IPS DF 4.7 (cell line): ENCODE results near the gene CCNJL.
"Not testable (repeated sequence)": the region's sequence is repeated elsewhere in the genome, so short reads cannot be mapped to it uniquely, and the experiment has no call there.

Experiments
- DNase-seq: peaks from one replicate; pipeline ENCODE4 v3.0.0-alpha.2; 2013; ENCODE audit warnings: low spot score; ENCODE audit errors: extremely low read depth

Gene CCNJL

GRCh38 chr5:160263326-160263855 lies 49.0 kb downstream of the CCNJL start:
- no peak for DNase-seq

GRCh38 chr5:160262151-160263074 lies 50.0 kb downstream of the CCNJL start:
- no peak for DNase-seq

DNA sequence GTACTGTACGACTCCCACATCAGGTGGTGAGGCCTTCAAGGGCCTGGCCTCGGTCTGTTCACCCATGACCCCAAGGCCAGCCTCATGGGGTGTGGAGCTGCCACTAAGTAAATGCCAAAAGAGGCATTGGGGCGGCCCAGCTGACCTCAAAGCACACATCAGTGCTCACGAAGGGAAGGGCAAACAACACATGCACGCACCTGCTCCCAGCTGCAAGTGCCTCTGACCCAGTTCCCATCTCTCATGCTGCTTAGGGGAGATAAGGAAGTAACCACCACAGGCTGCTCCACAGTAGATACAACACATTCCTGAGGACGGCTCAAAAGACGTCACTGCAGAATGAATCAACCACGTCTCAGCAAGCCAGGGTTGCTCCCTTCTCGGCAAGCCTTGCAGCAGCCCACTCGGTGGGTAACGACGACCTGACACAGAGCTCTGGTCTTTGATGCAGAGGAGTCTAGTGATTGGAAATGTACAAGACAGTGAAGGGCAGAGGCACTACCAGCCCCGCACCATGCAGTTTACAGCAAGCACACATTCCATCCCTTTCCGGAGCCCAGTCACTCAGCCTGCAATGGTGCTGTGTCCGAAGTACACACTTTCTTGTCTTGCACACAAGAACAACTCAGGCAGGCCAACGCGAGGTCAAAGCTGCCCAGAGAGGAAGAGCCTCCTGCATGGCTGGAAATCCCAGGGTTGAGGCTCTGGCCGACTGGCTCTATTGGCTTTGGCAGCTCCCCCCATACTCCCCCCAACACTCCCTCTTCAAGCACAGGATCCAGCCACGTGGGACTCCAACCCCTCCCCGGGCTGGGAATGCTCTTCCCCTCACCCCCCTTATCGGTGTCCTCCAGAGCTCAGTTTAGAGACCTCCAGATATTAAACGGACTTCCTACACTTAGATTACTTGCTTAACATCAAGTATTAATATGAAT lies 51.2 kb downstream of the CCNJL start:
- DNase-seq: no peak

DNA sequence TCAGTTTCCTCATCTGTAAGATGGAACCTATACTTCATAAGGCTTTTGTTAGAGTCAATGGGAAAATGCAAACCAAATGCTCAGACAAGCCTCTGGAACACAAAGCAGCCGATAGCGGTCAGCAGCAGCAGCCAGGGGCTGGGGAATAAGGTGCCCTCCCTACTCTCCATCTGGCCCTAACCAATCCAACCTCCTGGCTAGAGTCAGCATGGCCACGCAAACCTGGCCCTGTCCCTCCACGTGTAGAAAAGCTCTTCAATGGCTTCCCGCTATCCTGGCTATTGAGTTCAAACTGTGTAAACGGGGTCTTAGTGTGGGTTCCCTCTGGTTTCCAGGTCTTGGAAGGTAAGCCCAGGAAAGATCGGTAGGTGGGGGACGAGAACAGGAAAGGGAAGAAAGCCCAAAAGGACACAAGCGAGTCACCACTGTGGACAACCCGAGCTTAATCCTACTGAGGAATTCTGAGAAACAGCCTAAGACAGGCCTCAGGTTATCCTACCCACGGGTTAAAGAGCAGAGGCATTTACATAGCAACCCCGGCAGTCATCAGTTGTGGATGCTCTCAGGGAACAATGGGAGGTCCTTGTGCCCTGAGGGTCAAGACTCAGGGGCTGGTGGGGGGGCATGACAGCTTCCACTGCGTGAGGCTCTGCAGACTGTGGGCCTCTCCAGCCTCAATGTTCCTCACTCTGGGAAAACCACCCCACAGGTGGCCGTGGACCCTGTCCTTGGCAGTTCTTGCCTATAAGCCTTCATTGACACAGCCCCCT lies 52.2 kb downstream of the CCNJL start:
- DNase-seq: no peak

DNA sequence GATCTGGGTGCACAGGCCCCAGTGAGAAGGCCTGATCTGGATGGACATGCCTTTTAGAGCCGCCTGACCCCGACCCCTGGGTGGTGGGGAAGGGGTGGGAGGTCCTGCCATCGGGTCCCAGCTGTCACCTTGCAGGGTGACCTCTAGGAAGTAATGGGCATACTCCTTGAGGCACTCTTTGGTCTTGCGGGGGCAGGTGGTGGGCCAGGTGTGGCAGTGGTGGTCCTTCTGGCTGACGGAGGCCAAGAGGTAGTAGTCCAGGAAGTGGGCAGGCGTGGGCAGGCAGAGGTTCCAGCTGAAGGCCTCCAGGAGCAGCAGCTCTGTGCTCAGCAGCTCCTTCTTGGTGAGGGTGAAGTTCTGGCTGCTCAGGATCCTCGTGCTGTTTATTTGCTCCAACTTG lies 53.0 kb downstream of the CCNJL start:
- no peak for DNase-seq

- DNase-seq: no peak
Observed at GRCh38 chr5:160254706-160255105, 57.7 kb downstream of the CCNJL start.

DNA sequence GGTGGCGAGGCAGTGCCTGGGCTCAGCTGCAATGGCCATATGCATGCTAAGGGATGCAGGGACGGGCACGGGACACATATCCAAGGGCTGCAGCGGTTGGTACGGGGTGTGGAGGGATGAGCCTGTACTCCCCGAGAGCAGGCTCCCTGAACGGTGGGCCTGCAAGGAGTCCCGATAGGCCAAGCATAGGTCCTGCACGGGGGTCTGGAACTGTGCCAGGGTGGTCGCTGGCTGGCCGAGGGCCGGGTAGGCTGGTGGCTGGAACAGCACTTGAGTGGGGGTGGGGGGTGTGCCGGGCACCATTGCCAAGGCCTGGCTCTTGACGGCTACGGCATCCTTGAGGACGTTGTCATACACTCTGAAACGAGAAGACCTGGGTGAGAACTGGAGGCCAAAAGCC lies 58.9 kb downstream of the CCNJL start:
- no peak for DNase-seq

DNA sequence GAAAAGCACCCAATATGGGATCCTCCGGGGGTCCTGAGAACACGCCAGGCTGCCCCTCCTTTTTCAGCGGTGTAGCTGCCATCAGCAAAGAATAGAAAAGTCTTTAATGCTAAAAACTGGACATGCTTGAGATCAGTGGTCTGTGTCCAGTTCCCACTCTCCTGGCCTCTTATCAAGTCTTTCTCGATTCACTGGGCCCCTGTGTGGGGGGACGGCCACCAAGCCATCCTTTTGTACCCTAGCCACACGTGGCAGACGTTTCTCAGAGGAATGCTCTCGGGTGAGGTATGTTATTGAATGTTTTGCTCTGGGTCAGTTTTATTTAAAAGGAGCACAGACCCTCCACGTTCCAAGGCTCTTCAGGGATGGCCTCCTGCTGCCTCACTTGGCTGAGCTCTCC lies 59.4 kb downstream of the CCNJL start:
- DNase-seq: no peak

DNA sequence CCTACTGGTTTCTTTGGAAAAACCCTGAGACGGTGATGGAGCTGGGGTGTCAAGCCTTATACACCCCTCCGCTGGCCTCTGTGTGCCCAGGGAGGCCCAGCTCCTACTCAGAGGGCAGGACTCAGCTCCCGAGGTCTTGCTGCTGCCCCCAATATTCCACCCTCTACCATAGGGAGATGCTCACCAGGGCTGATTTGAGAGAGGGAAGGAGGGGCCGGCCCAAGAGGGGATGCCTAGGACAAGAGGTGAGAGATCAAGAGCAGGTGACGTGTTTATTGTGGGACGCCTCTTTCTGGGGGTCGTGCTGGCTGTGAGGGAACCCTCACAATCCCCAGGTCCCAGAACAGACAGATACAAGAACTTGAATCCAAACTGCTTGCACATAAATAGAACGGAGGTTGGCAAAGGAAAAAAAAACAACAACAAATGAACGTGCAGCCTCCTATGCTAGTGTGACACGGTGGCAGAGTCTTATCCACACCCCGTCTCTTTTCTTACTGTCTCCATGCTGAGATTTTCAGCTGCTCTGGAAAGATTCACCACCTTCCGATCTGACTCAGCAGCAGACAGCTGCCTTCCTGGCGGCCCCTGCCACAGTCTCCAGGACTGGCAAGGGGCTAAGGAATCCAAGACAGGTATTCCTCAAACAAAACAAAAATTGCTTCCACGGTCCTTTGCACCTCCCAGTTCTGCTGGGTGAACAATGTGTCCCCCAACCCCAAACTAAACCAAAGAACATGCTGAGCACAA lies 60.8 kb downstream of the CCNJL start:
- no peak for DNase-seq

- DNase-seq: no peak
Observed at GRCh38 chr5:160250826-160251225, 61.5 kb downstream of the CCNJL start.

- DNase-seq: no peak
Observed at GRCh38 chr5:160250226-160250625, 62.1 kb downstream of the CCNJL start.

GRCh38 chr5:160249570-160249969 lies 62.8 kb downstream of the CCNJL start:
- DNase-seq: not testable (repeated sequence)

GRCh38 chr5:160245506-160246086 lies 66.8 kb downstream of the CCNJL start:
- no peak for DNase-seq

- DNase-seq: no peak
Observed at GRCh38 chr5:160242145-160242544, 70.2 kb downstream of the CCNJL start.

- no peak for DNase-seq
Observed at GRCh38 chr5:160240350-160240749, 72.0 kb downstream of the CCNJL start.

DNA sequence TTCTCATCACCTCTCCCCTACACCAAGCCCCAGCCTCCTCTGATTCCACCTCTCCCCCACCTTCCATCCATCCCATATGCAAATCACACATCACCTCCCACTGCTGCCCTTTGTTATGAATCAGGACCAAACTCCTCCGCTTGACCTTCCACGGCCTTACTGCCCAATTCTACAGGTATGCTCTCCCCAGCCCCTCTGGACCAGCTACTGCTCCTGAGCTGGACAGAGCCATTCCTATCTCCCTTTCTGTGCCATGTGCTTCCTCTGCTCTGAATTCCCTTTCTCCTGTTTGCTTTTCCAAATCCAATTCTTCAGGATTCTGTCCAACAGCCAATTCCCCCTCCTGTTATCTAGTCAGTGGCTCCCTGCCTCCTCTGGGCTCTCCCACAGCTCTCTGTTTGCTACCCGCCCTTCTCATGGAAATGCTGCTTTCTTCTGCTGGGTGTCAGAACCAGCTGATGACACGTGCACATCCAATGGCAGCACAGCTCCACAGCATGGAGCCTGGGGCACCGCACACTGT lies 74.7 kb downstream of the CCNJL start:
- DNase-seq: no peak

GRCh38 chr5:160235731-160236130 lies 76.6 kb downstream of the CCNJL start:
- no peak for DNase-seq

DNA sequence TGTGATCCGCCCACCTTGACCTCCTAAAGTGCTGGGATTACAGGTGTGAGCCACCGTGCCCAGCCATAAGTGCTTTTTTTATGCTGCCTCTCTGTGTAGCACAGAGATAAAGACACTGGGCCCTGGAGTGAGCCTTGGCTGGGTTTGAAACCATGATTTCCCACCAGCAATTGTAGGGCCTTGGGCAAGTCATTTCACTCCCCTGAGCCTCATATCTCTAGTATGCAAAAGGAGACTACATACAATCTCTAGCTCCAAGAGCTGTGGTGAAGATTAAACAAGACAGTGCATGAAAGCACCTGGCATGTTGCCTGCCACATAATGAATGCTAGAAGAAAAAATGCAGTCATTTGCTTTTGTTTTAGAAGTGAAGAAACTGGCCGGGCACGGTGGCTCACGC lies 79.1 kb downstream of the CCNJL start:
- no peak for DNase-seq

- no peak for DNase-seq
Observed at GRCh38 chr5:160231783-160232342, 80.5 kb downstream of the CCNJL start.
